Thyroid gland (tissue), 4 donors: ENCODE data around the gene CACFD1.

ENCODE experiments used
- CTCF ChIP-seq, 6 experiments: fragments of 200-600 bp in 3 of 6; fragments of 450-650 bp in 3 of 6; sonication (generic) in 3 of 6; IDR thresholded peaks; one replicate each; pipeline ENCODE4 v1.5.1; 2016 to 2019; ENCODE audit warnings: antibody characterized with exemption in 6 of 6, mild to moderate bottlenecking in 2 of 6, inconsistent platforms in 1 of 6, moderate library complexity in 1 of 6
- POLR2A ChIP-seq, 2 donors: fragments of 450-650 bp; IDR thresholded peaks; one replicate each; pipeline ENCODE4 v1.6.1; 2017; ENCODE audit warnings: antibody characterized with exemption in 2 of 2, mild to moderate bottlenecking in 2 of 2, moderate library complexity in 1 of 2

GRCh38 chr9:133510926-133511505 is 51.2 kb downstream of the CACFD1 start:
- TF ChIP-seq CTCF (IDR thresholded peaks at IDR 0.05) = no peak
- TF ChIP-seq POLR2A (IDR thresholded peaks at IDR 0.05) = no peak
